GM21515 (cell line): Measurements from ENCODE around the gene ESD.

Experiments
- ATAC-seq: cut with Tn5 transposase; IDR thresholded peaks from one replicate; pipeline ENCODE4 v1.9.1; 2021; ENCODE audit not compliant: unreplicated experiment

ESD gene

GRCh38 chr13:46747031-46747820, 49.7 kb downstream of the ESD start:
- ATAC-seq, result no peak

DNA sequence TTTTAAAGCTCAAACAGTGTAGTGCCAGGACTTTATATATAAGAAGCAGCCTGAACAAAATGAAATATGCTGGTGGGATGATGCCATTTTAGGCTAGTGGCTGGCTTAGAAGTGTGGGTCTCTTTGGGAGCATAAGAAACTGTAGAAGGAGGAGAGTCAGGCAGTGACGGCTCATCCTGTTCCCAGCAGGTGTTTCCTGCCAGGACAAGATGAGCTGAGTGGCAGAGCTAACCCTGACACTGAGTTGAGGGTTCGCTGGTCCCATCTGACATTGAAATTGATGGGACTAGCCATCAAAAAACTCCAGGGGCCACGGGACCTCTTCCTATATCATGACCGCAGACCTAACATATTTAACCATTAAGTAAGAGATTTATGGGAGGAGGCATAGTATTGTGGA, 51.3 kb downstream of the ESD start:
- ATAC-seq, result no peak

GRCh38 chr13:46745062-46745461, 51.9 kb downstream of the ESD start:
- no peak for ATAC-seq

DNA sequence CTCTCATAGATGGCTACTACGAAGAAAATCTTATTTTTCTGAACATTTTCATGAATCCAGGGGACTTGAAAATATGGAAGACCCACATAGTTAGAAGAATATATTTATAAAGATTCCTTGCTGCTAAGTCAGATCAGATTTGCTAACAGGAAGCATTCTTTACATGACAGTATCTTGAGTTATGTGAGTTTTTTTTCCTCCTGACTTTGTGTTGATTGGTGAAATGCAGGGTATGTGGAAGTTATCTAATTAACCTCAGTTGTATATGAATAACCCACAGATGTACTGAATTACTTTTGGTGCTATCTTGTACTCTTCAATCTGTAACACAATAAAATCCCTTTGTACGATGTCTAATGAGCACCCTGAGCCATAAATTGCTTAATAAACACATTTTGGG, 53.8 kb downstream of the ESD start:
- ATAC-seq, result no peak

GRCh38 chr13:46739447-46740098, 57.4 kb downstream of the ESD start:
- ATAC-seq, result no peak

GRCh38 chr13:46738766-46739165, 58.2 kb downstream of the ESD start:
- ATAC-seq, result no peak

DNA sequence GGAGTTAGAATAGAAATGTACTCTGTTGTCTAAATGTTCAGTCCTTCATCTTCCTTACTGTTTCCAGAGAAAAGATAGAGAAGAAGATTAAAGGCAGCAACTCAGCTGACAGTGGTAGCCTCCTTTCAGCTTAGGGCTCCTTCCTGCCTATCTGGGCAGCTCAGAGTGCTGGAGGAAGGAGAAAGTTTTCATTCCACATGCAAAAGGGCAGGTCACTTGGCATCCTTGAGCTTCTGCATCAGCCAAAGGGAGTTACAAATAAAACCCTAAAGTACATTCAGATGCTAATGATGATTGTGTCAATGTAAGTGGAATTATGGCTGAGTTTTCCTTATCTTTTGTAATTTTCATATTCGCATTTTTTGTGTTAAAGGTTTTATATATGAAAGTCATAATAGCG, 58.9 kb downstream of the ESD start:
- ATAC-seq, result no peak

DNA sequence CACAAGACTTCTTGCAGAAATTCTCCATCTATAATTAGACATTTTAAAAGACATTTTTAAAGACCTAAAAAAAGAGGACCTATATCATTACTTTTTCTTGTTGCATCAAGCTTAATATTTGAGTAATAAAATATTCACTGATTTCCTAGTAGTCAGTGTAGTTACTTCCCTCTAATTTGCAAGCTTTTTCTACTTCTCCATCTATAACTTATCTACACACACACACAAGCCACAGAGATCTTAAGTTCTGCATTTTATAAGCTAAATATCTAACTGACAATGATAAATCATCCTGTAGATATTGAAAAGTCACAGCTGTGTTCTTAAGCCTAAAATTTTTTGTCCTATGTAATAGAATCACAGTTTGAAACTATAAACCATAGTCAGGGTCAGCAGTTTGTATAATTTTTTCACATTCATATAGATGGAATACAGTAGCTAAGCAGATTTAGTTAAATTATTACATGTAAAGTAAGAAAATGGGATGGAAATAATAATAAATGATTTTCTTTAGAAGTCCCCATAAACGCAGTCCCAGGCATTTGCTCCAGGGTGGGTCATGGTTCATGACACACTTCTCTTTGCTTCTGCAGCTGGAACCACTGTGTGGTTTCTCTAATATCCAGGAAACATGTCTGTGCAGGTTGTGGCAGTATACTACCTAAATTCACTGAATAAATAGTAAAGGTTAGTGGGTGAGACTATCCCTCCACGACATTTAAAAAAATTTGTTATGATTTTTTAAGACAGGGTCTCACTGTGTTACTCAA, 60.2 kb downstream of the ESD start:
- no peak for ATAC-seq

DNA sequence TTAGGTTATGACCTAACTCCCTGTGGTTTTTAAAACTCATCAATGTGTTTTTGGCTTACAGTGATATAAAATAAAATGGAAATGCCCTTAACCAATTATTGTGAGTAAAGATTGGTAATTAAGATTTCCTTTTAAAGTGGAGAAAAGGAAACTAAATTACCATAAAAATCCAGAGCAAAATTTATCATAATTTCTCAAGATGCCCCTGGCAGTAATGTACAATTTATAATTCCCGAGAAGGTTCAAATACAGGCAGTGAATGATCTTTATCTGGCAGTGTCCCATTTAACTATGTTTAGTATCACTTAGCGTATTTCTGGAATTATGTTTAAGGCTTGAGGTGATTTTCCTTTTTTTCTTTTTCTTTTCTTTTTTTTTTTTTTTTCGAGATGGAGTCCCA, 61.5 kb downstream of the ESD start:
- ATAC-seq, result no peak

DNA sequence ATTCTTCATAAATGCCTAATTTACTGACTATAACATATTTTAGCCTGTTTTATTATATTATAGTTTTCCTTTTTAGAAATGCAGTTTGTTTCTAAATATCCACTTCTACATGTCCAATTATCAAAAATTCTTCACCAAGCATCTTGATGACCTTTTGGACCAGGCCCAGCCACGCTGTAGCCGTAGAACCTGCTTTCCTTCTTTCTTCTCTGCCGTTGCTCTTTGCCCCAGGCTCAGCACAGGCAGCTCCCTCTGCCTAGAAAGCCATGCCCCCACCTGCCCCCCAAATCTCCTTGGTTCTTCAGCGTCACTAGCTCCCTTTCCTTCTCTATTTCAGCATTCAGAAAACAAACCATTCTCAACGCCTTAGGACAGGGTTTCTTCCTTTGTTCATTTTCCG, 65.4 kb downstream of the ESD start:
- no peak for ATAC-seq

DNA sequence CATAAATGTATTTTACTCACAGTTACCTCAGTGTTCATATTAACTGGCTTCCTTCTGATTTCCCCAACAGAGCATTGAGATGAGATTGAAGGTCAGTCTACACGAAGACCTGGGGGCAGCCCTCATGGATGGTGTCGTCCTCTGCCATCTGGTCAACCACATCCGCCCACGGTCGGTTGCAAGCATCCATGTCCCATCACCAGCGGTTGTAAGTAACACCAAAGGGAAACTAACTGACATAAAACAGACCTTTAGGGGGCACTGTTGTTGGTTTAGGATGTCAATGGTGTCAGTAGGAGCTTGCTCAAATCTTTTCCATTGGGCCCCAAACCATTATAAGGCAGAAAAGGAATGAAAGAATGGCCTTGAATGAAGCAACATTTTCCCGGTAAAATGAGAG, 68.2 kb downstream of the ESD start:
- ATAC-seq, result no peak

- no peak for ATAC-seq
These were observed 70.6 kb downstream of the ESD start for GRCh38 chr13:46726347-46726746.
